ENCODE results near the gene PDE4D. TPM values are rescaled to one million over a fixed set of nuclear protein-coding genes. Genes with fewer than 3 reads are reported as not detected.
A peak's percentile ranks its signal among the peaks of the same experiment; 100 is the strongest.

Gene PDE4D
- total RNA-seq, 1 experiment from 2014 or later, result 2.4 TPM

- no peak for DNase-seq (ENCODE audit: low read depth, low spot score)
- in situ Hi-C loops (cut with HindIII; ENCODE audit: low pct_unique_long_range_greater_than_20kb, low sequenced_read_pairs), result no loop called here
- Histone ChIP-seq H3K27me3 (ENCODE audit: control insufficient read depth, insufficient read depth, low read length) (no peaks in the 10 kb centered on the region), H3K27ac (ENCODE audit: low read length) (no peak overlapping the region), H3K4me3 (ENCODE audit: low read depth in 2 of 2, low read length in 2 of 2) (peak overlapping the region in 1 of 2 experiments; percentile 15; a peak in 1 of 4 replicates), H3K4me1 (ENCODE audit: control insufficient read depth, insufficient read depth, low read length) (no peaks in the 10 kb centered on the region), H3K9me3 (ENCODE audit: control insufficient read depth, insufficient read depth, low read depth, low read length) (no peaks in the 10 kb centered on the region), H3K36me3 (ENCODE audit: control insufficient read depth, insufficient read depth, low read length) (no peaks in the 10 kb centered on the region)
- no TSS peak for BruUV-seq (replicated peaks)
- intact Hi-C loops (cut with micrococcal nuclease; ENCODE audit: unreplicated experiment), result no loop called here
- no peak for TF ChIP-seq REST (IDR thresholded peaks at IDR 0.05; ENCODE audit: insufficient read depth in 1 of 2, low read depth in 2 of 2, low read length in 1 of 2)
- TF ChIP-seq TCF7L2 (IDR thresholded peaks at IDR 0.05; ENCODE audit: low read depth, low read length), result no peak
- TF ChIP-seq CTCF (IDR thresholded peaks at IDR 0.05), result no peak
- no peak for TF ChIP-seq POLR2AphosphoS5 (IDR thresholded peaks at IDR 0.05; ENCODE audit: low read depth, low read length)
- TF ChIP-seq SIN3A (IDR thresholded peaks at IDR 0.05; ENCODE audit: borderline replicate concordance, insufficient read depth, low read depth, low read length), result no peak
- ATAC-seq, result no peak
- POLR2A ChIA-PET, result no interaction called here
- CTCF ChIA-PET, result no interaction called here
Observed at GRCh38 chr5:59709346-59709821, 184.1 kb downstream of the PDE4D start.

- Histone ChIP-seq H3K4me3 (ENCODE audit: low read depth in 2 of 2, low read length in 2 of 2) (no peak overlapping the region), H3K9me3 (ENCODE audit: control insufficient read depth, insufficient read depth, low read depth, low read length) (no peaks in the 10 kb centered on the region), H3K27ac (ENCODE audit: low read length) (no peak overlapping the region), H3K4me1 (ENCODE audit: control insufficient read depth, insufficient read depth, low read length) (no peaks in the 10 kb centered on the region), H3K27me3 (ENCODE audit: control insufficient read depth, insufficient read depth, low read length) (no peaks in the 10 kb centered on the region), H3K36me3 (ENCODE audit: control insufficient read depth, insufficient read depth, low read length) (no peaks in the 10 kb centered on the region)
- no peak for ATAC-seq
- DNase-seq (ENCODE audit: low read depth, low spot score), result no peak
- in situ Hi-C loops (cut with HindIII; ENCODE audit: low pct_unique_long_range_greater_than_20kb, low sequenced_read_pairs), result no loop called here
- no TSS peak for BruUV-seq (replicated peaks)
- TF ChIP-seq POLR2AphosphoS5 (IDR thresholded peaks at IDR 0.05; ENCODE audit: low read depth, low read length) (no peak), REST (IDR thresholded peaks at IDR 0.05; ENCODE audit: insufficient read depth in 1 of 2, low read depth in 2 of 2, low read length in 1 of 2) (no peak)
- intact Hi-C loops (cut with micrococcal nuclease; ENCODE audit: unreplicated experiment), result no loop called here
- ChIA-PET CTCF (no interaction called here), POLR2A (no interaction called here)
Observed at GRCh38 chr5:59704936-59705335, 188.6 kb downstream of the PDE4D start.
